Nucleus accumbens (tissue), 56 donors: ENCODE data around the gene TOM1.

ENCODE experiments used
- DNase-seq, 56 donors: peaks; one replicate each; lab custom pipeline; 2025; lab: John Stamatoyannopoulos, UW

TOM1 gene

GRCh38 chr22:35306350-35306967 lies 6.8 kb downstream of the TOM1 start:
- DNase-seq = no peak

GRCh38 chr22:35307372-35307771 lies 7.7 kb downstream of the TOM1 start:
- DNase-seq = no peak

DNA sequence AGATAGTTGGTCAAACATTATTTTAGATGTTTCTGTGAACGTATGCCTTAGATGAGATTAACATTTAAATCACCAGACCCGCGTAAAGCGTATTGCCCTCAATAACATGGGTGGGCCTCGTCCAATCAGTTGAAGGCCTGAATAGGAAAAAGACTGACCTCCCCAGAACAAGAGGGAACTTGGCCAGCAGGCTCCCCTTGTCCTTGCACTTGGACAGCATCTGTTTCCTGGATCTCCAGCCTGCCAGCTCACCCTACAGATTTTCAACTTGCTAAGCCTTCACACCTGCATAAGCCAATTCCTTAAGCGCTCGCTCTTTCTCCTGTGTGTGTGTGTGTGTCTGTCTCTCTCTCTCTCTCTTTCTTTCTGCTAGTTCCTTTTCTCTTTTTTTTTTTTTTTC lies 8.2 kb downstream of the TOM1 start:
- no peak for DNase-seq

DNA sequence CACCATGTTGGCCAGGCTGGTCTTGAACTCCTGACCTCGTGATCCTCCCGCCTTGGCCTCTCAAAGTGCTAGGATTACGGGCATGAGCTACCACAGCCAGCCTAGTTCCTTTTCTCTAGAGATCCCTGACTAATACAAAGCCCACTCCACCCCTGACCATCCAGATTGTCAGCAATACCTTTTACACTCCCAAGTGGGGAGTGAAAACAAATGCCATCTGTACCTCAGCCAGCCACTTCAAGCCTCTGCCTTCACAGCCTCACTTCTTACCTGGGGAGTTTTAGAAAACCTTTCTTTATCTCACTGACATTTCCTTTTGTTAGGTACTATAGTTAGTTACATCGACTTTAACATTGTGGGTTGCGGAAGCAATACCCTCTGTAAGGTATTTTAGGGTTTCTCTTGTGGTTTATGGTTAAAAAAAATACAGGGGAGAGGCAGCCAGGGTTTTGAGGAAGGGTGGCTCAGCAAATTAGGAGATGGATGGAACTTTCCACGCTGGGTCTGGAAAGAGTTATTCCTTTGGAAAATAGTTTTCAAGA lies 8.9 kb downstream of the TOM1 start:
- DNase-seq = no peak

GRCh38 chr22:35310556-35311550 lies 11.2 kb downstream of the TOM1 start:
- no peak for DNase-seq

DNA sequence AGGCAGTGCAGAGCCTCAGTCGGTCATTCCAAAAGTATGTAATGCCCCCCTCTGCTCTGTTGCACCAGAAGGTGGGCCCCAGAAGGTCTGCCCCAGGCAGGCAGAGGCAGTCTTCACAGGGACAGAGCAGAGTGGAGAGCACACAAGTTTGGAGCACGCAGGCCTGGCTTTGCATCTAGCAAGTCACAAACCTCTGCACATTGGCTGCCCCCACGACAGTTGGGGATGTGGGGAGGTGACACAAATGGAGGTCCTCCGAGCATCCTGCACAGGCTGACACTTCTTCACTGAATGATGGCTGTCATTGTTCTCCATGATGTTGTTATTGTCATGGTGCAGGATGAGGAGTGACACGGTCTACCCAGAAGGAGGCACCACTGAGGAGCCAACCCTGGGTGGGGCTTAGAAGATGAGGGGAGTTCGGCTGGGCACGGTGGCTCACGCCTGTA lies 11.9 kb downstream of the TOM1 start:
- DNase-seq = no peak

- DNase-seq = peak in 1 of 56 donors; percentile 13
Measured at GRCh38 chr22:35312198-35313059, 12.7 kb downstream of the TOM1 start.

- DNase-seq = no peak
Measured at GRCh38 chr22:35313311-35314121, 13.8 kb downstream of the TOM1 start.

- no peak for DNase-seq
Measured at GRCh38 chr22:35314161-35314942, 14.7 kb downstream of the TOM1 start.

GRCh38 chr22:35315141-35315854 lies 15.6 kb downstream of the TOM1 start:
- DNase-seq = no peak

DNA sequence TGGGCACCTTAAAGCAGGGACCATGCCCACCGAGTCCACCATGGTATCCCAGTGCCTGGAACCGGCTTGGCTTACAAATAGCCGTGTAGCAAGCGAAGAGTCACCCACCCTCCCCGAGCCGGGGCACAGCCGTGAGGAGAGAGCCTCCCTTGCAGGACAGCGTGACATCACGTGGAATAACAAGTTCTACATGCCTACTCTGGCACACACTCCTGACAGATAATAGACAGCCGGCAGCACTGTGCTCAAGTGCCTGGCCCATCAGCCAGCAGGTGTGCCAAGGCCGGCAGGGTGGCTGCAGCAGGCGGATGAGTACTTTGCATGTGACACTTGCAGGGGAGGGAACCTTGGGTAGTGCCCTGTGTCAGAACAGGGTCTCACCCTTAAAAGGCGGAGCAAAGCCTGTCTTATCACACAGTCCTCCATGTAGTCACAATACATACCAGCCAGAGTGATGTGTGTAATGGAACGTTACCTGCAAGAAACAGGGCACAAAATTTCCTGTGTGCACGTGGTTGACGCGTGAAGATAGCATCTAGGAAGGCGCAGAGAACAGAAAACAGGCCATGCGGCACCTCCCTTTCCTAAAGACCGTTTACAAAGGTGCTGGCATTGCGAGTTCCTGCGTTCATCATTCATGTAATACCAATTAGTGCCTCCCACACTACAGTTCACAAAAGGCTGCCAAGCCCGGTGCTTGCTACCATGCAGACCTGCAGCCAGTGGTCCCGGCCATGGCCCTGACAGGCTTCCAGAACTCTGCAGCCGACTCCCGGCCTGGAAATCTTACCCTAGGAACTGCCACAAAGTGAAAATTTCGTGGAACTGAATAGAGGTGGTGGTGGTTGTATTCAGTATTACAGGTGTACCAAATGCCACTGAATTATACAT lies 16.4 kb downstream of the TOM1 start:
- DNase-seq = peak in 1 of 56 donors; percentile 13

GRCh38 chr22:35316751-35317150 lies 17.1 kb downstream of the TOM1 start:
- no peak for DNase-seq

DNA sequence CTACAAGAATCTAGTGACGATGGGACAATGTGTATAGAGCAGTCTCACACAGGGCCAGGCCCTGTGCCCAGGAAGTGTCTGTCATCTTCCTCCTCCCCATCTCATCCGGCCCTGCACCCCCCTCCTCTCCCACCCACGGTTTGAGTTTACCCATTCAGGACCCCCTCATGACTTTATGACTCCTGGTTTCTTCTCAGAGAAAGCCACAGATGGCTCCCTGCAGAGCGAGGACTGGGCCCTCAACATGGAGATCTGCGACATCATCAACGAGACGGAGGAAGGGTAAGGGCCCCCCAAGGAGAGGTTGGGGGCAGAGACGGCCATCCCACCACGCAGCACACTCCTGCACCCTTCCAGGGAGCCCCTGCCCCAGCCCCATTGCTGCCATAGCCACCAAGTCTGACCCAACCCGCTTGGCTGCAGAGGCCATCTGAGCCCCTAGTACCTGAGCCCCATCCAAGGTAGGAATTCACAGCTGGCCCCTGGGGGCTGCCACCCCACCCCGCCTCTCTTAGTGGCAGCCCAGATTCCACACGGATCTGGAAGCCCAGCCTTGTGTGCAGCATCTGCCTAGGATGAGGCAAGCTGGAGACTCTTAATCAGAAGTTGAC lies 18.1 kb downstream of the TOM1 start:
- no peak for DNase-seq

- no peak for DNase-seq
Measured at GRCh38 chr22:35318346-35319215, 18.9 kb downstream of the TOM1 start.

GRCh38 chr22:35319244-35319985 lies 19.7 kb downstream of the TOM1 start:
- DNase-seq = no peak
